LNCaP clone FGC (cell line): ENCODE data around the gene UTP11.

ENCODE experiments used
- DNase-seq: peaks from one replicate; pipeline ENCODE4 v3.0.0-alpha.2; 2011; ENCODE audit warnings: low read depth
- H3K4me3 ChIP-seq: 2 replicates; pipeline ENCODE4 v1.5.1; 2011; ENCODE audit warnings: mild to moderate bottlenecking, low read depth, low read length, control low read depth
- CTCF ChIP-seq: IDR thresholded peaks from 2 replicates; pipeline ENCODE4 v1.5.1; 2012; ENCODE audit warnings: mild to moderate bottlenecking; ENCODE audit not compliant: control insufficient read depth, insufficient read depth; ENCODE audit errors: extremely low read depth

The UTP11 gene

DNA sequence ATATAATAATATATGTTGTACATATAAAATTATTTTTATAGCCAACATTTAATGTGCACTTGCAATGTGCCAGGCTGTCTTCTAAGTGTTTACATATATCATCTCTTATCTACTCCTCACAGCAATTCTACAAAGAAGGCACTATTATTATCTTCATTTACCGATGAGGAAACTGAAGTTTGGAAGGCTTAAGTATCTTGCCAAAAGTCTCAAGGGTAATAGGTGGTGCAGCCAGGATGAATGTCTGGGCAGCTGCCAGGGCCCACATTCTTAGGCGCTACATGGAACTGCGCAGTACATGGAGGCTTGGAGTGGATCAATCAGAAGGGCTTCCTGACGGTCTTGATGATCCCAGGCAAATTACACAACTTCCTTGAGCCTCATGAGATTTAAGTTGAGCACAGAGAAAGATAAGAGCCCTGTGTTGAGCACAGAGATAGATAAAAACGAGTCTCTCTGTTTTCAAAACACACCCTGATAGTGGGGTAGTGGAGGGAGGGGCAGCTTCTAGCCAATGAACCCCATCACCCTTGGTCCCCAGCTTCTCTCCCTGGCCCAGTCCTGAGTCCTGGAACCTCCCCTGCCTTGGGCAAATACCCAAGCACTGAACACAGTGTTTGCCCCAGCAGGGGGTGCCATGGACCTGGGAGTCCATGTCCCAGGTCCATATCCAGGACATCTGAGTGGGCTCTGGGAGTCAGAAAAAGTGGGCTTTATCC is 24.8 kb downstream of the UTP11 start:
- no peak overlapping the region for H3K4me3 ChIP-seq
- no peak for DNase-seq
- TF ChIP-seq CTCF: peak; percentile 57

GRCh38 chr1:38038861-38039260 is 26.3 kb downstream of the UTP11 start:
- H3K4me3 ChIP-seq: no peak overlapping the region
- TF ChIP-seq CTCF: no peak
- DNase-seq: no peak

DNA sequence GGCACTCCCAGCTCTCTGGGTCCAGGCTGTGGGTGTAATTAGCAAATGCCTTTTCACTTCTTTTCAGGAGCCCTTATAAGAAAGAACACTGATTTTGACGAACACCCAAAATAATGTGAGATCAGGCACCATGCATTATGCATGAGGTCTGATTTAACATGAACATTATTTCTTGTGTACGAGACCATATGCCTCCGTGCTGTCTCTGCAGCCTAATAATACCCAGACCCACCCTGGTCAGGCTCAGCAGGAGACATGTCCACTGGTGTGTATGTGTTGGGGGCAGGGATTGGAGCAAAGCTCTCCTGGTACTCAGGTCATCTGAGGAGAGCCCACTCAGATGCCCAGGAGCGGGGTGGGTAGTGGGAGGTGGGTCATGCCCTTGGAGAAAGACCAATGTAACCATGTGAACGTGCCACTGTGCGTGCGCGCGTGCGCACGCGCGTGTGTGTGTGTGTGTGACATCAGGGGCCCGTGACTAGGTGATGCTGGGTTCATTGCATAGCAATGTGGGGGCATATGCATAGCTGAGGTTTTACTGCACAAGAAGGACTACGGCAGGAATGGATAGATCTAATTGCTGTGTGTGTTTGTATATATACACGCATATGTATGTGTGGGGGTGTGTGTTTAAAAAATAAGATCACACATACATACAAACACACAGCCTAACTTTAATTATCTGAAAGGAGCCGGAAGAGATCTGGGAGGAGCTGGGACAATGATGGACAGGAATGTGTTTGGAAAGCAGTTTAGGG is 27.0 kb downstream of the UTP11 start:
- no peak for DNase-seq
- no peak overlapping the region for H3K4me3 ChIP-seq
- no peak for TF ChIP-seq CTCF

GRCh38 chr1:38041936-38042834 is 29.7 kb downstream of the UTP11 start:
- H3K4me3 ChIP-seq: no peak overlapping the region
- TF ChIP-seq CTCF: no peak
- no peak for DNase-seq

GRCh38 chr1:38043036-38043747 is 30.7 kb downstream of the UTP11 start:
- no peak overlapping the region for H3K4me3 ChIP-seq
- TF ChIP-seq CTCF: no peak
- DNase-seq: no peak

- no peak for TF ChIP-seq CTCF
- no peak overlapping the region for H3K4me3 ChIP-seq
- no peak for DNase-seq
These were observed 32.0 kb downstream of the UTP11 start for GRCh38 chr1:38044221-38045215.
